ENCODE data around the gene GNB5. TPM values are rescaled to one million over a fixed set of nuclear protein-coding genes. Genes with fewer than 3 reads are reported as not detected.
A peak's percentile ranks its signal among the peaks of the same experiment; 100 is the strongest.

GNB5 gene
- total RNA-seq, 2 donors from 2014 or later = 19.1 to 20.7 TPM

DNA sequence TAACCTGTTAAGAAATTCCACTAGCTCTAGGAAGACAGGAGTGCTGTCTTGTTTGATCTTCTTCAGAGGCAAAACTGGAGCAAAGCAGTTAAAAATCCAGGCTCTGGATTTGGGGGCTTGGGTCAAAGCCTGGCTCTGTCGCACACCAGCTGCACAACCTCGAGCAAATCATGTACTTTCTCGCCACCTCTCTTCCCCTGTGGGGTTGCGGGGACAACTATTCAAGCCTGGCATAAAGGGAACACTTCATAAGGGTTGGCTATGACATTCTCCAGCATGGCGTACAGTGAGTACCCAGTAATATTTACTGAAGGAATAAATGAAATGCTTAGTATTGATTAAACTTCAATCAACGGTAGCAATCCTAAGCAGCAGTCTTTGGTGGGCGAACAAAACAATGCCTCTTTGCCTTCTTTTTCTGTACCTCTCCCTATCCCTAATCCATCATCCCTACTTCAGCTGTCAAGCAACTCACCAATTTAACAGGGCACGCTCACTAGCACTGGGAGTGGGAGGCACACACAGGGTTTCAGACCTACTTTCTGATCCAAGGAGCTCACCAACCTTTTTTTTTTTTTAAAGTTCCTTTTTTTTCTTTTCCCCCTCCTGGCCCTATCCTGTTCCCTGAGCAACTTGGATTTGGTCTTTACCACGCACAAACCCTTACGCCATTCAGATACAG is 33.0 kb downstream of the GNB5 start:
- H3K9me3 Mint-ChIP-seq = no peaks in the 10 kb centered on the region
- Histone ChIP-seq H3K4me1 (ENCODE audit: control insufficient read depth, insufficient read depth, low read length) (no peaks in the 10 kb centered on the region), H3K36me3 (ENCODE audit: control insufficient read depth, insufficient read depth, low read length) (no peaks in the 10 kb centered on the region), H3K4me3 (ENCODE audit: low read length) (no peak overlapping the region), H3K9me3 (ENCODE audit: control insufficient read depth, low read length) (no peaks in the 10 kb centered on the region), H3K27me3 (ENCODE audit: control insufficient read depth, insufficient read depth, low read length, poor library complexity, severe bottlenecking) (no peaks in the 10 kb centered on the region), H3K9ac (ENCODE audit: extremely low read depth, low read length, poor library complexity, severe bottlenecking) (no peak overlapping the region), H3K27ac (ENCODE audit: low read depth, low read length) (peak overlapping the region; percentile 12)
- TF ChIP-seq, protein P1, sequence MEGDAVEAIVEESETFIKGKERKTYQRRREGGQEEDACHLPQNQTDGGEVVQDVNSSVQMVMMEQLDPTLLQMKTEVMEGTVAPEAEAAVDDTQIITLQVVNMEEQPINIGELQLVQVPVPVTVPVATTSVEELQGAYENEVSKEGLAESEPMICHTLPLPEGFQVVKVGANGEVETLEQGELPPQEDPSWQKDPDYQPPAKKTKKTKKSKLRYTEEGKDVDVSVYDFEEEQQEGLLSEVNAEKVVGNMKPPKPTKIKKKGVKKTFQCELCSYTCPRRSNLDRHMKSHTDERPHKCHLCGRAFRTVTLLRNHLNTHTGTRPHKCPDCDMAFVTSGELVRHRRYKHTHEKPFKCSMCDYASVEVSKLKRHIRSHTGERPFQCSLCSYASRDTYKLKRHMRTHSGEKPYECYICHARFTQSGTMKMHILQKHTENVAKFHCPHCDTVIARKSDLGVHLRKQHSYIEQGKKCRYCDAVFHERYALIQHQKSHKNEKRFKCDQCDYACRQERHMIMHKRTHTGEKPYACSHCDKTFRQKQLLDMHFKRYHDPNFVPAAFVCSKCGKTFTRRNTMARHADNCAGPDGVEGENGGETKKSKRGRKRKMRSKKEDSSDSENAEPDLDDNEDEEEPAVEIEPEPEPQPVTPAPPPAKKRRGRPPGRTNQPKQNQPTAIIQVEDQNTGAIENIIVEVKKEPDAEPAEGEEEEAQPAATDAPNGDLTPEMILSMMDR (conservative IDR thresholded peaks at IDR 0.05) = no peak
- 84 to 90% methylated on average over 6 to 10 of the region's 10 CpGs for WGBS, 2 experiments (ENCODE audit: insufficient coverage in 1 of 2, insufficient read length in 1 of 2)
- H3K4me1 Mint-ChIP-seq = no peaks in the 10 kb centered on the region
- peak; percentile 15 for DNase-seq
- H3K36me3 Mint-ChIP-seq (ENCODE audit: low read depth) = no peaks in the 10 kb centered on the region
- H3K27ac Mint-ChIP-seq = no peak overlapping the region
- H3K4me3 Mint-ChIP-seq = no peak overlapping the region
- no peaks in the 10 kb centered on the region for H3K27me3 Mint-ChIP-seq (ENCODE audit: insufficient read depth)

DNA sequence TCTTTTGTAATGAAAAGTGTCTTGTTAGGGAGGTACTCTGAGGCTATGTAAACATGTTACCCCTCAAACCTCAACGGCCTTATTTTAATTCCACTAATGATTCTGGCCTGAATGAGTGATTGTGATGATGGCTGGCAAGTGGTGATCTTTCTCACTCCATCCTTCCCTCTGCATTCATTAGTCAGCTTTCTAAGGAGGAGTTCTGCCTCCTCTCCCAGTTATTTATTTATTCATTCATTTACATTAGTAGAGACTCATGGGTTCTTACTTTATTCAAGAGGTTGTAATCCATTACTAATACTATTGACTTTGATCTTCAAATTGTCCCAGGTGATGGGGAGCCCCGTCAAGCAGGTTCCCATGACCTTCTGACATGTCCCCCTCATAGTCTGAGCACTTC is 35.3 kb downstream of the GNB5 start:
- H3K4me1 ChIP-seq (ENCODE audit: control insufficient read depth, insufficient read depth, low read length) = no peaks in the 10 kb centered on the region
- H3K27ac ChIP-seq (ENCODE audit: low read depth, low read length) = no peak overlapping the region
- no peak overlapping the region for H3K4me3 ChIP-seq (ENCODE audit: low read length)
- no peaks in the 10 kb centered on the region for H3K9me3 ChIP-seq (ENCODE audit: control insufficient read depth, low read length)
- TF ChIP-seq, protein P1 (conservative IDR thresholded peaks at IDR 0.05) = no peak
- DNase-seq = peak; percentile 10
- H3K9ac ChIP-seq (ENCODE audit: extremely low read depth, low read length, poor library complexity, severe bottlenecking) = no peak overlapping the region
- peaks cover under 1% of the 10 kb centered on the region for H3K4me1 Mint-ChIP-seq
- H3K27me3 Mint-ChIP-seq (ENCODE audit: insufficient read depth) = no peaks in the 10 kb centered on the region
- peaks cover 3% of the 10 kb centered on the region for H3K36me3 ChIP-seq (ENCODE audit: control insufficient read depth, insufficient read depth, low read length)
- peaks cover 8% of the 10 kb centered on the region for H3K36me3 Mint-ChIP-seq (ENCODE audit: low read depth)
- no peaks in the 10 kb centered on the region for H3K27me3 ChIP-seq (ENCODE audit: control insufficient read depth, insufficient read depth, low read length, poor library complexity, severe bottlenecking)
- no peak overlapping the region for H3K4me3 Mint-ChIP-seq
- 74 to 83% methylated on average over 1 of the region's 2 CpGs for WGBS, 2 experiments (ENCODE audit: insufficient coverage in 1 of 2, insufficient read length in 1 of 2)
- no peak overlapping the region for H3K27ac Mint-ChIP-seq
- no peaks in the 10 kb centered on the region for H3K9me3 Mint-ChIP-seq

DNA sequence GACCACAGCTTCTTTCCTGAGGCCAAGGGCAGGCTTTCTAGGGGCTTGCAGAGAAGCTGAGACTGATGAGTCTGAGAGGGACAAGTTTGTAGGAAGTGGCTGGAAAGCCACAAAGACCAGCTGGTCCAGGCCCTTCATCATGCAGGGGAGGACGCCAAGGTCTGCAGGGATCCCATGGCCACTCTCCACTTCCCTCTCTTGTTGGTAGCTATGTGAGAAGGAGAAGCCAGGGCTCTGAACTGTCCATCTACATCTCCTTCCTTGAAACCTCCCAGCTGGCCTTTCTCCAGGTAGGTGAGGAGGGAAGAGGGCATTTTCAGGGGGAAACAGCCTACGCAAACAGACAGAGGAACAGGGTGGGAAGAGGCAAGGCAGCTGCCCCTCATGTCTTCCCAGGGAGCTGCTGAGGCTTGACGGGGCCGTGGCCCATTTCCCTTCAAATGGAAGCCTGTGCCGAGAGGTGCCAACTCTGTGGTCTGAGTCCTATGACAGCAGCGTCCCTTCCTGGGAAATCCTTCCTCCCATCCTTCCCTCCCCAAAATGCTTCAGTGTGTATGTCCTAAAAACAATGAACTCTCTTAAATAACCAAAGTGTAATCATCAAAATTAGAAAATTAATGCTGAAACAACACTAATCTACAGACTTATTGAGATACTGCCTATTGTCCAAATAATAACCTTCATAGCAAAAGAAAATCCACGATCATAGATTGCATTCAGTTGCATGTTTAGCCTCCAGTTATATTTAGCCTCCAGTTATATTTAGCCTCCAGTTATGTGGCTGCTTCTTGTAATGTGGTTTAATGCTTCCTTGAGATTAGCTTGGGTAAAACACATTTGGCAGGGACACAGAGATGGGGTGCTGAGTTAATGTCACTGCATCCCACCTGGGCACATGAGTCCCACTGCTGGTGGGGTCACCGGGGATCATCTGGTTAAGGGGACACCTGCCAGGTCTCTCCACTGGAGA is 36.0 kb downstream of the GNB5 start:
- Histone ChIP-seq H3K9ac (ENCODE audit: extremely low read depth, low read length, poor library complexity, severe bottlenecking) (no peak overlapping the region), H3K27ac (ENCODE audit: low read depth, low read length) (no peak overlapping the region), H3K27me3 (ENCODE audit: control insufficient read depth, insufficient read depth, low read length, poor library complexity, severe bottlenecking) (no peaks in the 10 kb centered on the region), H3K4me3 (ENCODE audit: low read length) (no peak overlapping the region), H3K4me1 (ENCODE audit: control insufficient read depth, insufficient read depth, low read length) (peaks cover 4% of the 10 kb centered on the region), H3K36me3 (ENCODE audit: control insufficient read depth, insufficient read depth, low read length) (peaks cover 3% of the 10 kb centered on the region), H3K9me3 (ENCODE audit: control insufficient read depth, low read length) (no peaks in the 10 kb centered on the region)
- TF ChIP-seq, protein P1 (conservative IDR thresholded peaks at IDR 0.05) = no peak
- WGBS, 2 experiments (ENCODE audit: insufficient coverage in 1 of 2, insufficient read length in 1 of 2) = 79 to 91% methylated on average over 6 to 8 of the region's 8 CpGs
- H3K4me1 Mint-ChIP-seq = peaks cover 7% of the 10 kb centered on the region
- no peak overlapping the region for H3K4me3 Mint-ChIP-seq
- no peaks in the 10 kb centered on the region for H3K9me3 Mint-ChIP-seq
- peaks cover 8% of the 10 kb centered on the region for H3K36me3 Mint-ChIP-seq (ENCODE audit: low read depth)
- H3K27ac Mint-ChIP-seq = no peak overlapping the region
- H3K27me3 Mint-ChIP-seq (ENCODE audit: insufficient read depth) = no peaks in the 10 kb centered on the region
- DNase-seq = peak; percentile 15
